Parathyroid adenoma (tissue), 2 donors: ENCODE measurements around the gene HOXC10.

ENCODE experiments used
- H2AFZ ChIP-seq: fragments of 300-600 bp; sonication (generic); one replicate; pipeline ENCODE4 v1.7.0; 2017; ENCODE audit warnings: antibody characterized with exemption, mild to moderate bottlenecking
- H3K27ac ChIP-seq: fragments of 300-600 bp; sonication (generic); one replicate; pipeline ENCODE4 v1.7.0; 2017
- H3K27me3 ChIP-seq: fragments of 300-600 bp; sonication (generic); one replicate; pipeline ENCODE4 v1.7.0; 2017; ENCODE audit warnings: low read length; ENCODE audit not compliant: control insufficient read depth, insufficient read depth
- H3K36me3 ChIP-seq: fragments of 300-600 bp; sonication (generic); one replicate; pipeline ENCODE4 v1.7.0; 2017; ENCODE audit warnings: low read length; ENCODE audit not compliant: control insufficient read depth, insufficient read depth
- H3K4me1 ChIP-seq: fragments of 300-600 bp; sonication (generic); one replicate; pipeline ENCODE4 v1.7.0; 2017; ENCODE audit warnings: control low read depth
- H3K4me2 ChIP-seq: fragments of 300-600 bp; sonication (generic); one replicate; pipeline ENCODE4 v1.7.0; 2017; ENCODE audit warnings: low read length
- H3K4me3 ChIP-seq: fragments of 300-600 bp; sonication (generic); one replicate; pipeline ENCODE4 v1.7.0; 2017; ENCODE audit warnings: low read depth, low read length
- H3K79me2 ChIP-seq: fragments of 300-600 bp; sonication (generic); one replicate; pipeline ENCODE4 v1.7.0; 2017; ENCODE audit warnings: control low read depth
- H3K9ac ChIP-seq: fragments of 300-600 bp; sonication (generic); one replicate; pipeline ENCODE4 v1.7.0; 2017; ENCODE audit warnings: mild to moderate bottlenecking
- H3K9me3 ChIP-seq: fragments of 300-600 bp; sonication (generic); one replicate; pipeline ENCODE4 v1.7.0; 2017; ENCODE audit warnings: low read length; ENCODE audit not compliant: control insufficient read depth
- CTCF ChIP-seq: fragments of 300-600 bp; sonication (generic); IDR thresholded peaks from one replicate; pipeline ENCODE4 v1.7.0; 2017; ENCODE audit warnings: antibody characterized with exemption, mild to moderate bottlenecking
- donor health status: primary hyperparathyroidism.

Gene HOXC10

GRCh38 chr12:54018468-54018984 is 33.6 kb downstream of the HOXC10 start:
- Histone ChIP-seq H3K4me1 (no peaks in the 10 kb centered on the region), H3K79me2 (no peaks in the 10 kb centered on the region), H3K36me3 (no peaks in the 10 kb centered on the region), H3K27ac (no peak overlapping the region), H3K9me3 (no peaks in the 10 kb centered on the region), H2AFZ (no peak overlapping the region), H3K4me2 (no peak overlapping the region), H3K4me3 (no peak overlapping the region), H3K9ac (no peak overlapping the region), H3K27me3 (peaks cover 20% of the 10 kb centered on the region)
- TF ChIP-seq CTCF: no peak

GRCh38 chr12:54019091-54019811 is 34.3 kb downstream of the HOXC10 start:
- Histone ChIP-seq H3K9ac (no peak overlapping the region), H3K27me3 (peaks cover 21% of the 10 kb centered on the region), H3K4me2 (no peak overlapping the region), H3K9me3 (no peaks in the 10 kb centered on the region), H3K4me1 (no peaks in the 10 kb centered on the region), H3K36me3 (no peaks in the 10 kb centered on the region), H3K27ac (no peak overlapping the region), H3K4me3 (no peak overlapping the region), H3K79me2 (no peaks in the 10 kb centered on the region), H2AFZ (no peak overlapping the region)
- no peak for TF ChIP-seq CTCF

GRCh38 chr12:54019924-54020590 is 35.1 kb downstream of the HOXC10 start:
- no peak overlapping the region for H3K9ac ChIP-seq
- no peaks in the 10 kb centered on the region for H3K4me1 ChIP-seq
- H3K27me3 ChIP-seq: peaks cover 21% of the 10 kb centered on the region

GRCh38 chr12:54020591-54021405 is 35.9 kb downstream of the HOXC10 start:
- H2AFZ ChIP-seq: no peak overlapping the region
- no peaks in the 10 kb centered on the region for H3K9me3 ChIP-seq
- H3K27ac ChIP-seq: no peak overlapping the region
- H3K27me3 ChIP-seq: peaks cover 14% of the 10 kb centered on the region
- H3K79me2 ChIP-seq: no peaks in the 10 kb centered on the region
- H3K36me3 ChIP-seq: no peaks in the 10 kb centered on the region
- no peak overlapping the region for H3K9ac ChIP-seq
- no peak for TF ChIP-seq CTCF
- no peaks in the 10 kb centered on the region for H3K4me1 ChIP-seq
- no peak overlapping the region for H3K4me3 ChIP-seq
- no peak overlapping the region for H3K4me2 ChIP-seq

More at GRCh38 chr12:54019924-54020590, 35.1 kb downstream of the HOXC10 start:
- Histone ChIP-seq H2AFZ (no peak overlapping the region), H3K27ac (no peak overlapping the region), H3K79me2 (no peaks in the 10 kb centered on the region), H3K9me3 (no peaks in the 10 kb centered on the region), H3K36me3 (no peaks in the 10 kb centered on the region), H3K4me2 (no peak overlapping the region), H3K4me3 (no peak overlapping the region)
- TF ChIP-seq CTCF: no peak
